ENCODE measurements around the gene GPRIN3.

The GPRIN3 gene

GRCh38 chr4:89253311-89253710, 54.3 kb downstream of the GPRIN3 start:
- no peak for TF ChIP-seq MAX (IDR thresholded peaks at IDR 0.05)
- no peak for TF ChIP-seq RAD21 (IDR thresholded peaks at IDR 0.05; ENCODE audit: low read depth)
- TF ChIP-seq, protein P1, sequence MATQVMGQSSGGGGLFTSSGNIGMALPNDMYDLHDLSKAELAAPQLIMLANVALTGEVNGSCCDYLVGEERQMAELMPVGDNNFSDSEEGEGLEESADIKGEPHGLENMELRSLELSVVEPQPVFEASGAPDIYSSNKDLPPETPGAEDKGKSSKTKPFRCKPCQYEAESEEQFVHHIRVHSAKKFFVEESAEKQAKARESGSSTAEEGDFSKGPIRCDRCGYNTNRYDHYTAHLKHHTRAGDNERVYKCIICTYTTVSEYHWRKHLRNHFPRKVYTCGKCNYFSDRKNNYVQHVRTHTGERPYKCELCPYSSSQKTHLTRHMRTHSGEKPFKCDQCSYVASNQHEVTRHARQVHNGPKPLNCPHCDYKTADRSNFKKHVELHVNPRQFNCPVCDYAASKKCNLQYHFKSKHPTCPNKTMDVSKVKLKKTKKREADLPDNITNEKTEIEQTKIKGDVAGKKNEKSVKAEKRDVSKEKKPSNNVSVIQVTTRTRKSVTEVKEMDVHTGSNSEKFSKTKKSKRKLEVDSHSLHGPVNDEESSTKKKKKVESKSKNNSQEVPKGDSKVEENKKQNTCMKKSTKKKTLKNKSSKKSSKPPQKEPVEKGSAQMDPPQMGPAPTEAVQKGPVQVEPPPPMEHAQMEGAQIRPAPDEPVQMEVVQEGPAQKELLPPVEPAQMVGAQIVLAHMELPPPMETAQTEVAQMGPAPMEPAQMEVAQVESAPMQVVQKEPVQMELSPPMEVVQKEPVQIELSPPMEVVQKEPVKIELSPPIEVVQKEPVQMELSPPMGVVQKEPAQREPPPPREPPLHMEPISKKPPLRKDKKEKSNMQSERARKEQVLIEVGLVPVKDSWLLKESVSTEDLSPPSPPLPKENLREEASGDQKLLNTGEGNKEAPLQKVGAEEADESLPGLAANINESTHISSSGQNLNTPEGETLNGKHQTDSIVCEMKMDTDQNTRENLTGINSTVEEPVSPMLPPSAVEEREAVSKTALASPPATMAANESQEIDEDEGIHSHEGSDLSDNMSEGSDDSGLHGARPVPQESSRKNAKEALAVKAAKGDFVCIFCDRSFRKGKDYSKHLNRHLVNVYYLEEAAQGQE (IDR thresholded peaks at IDR 0.05; ENCODE audit: low read depth) = no peak
- no peak for TF ChIP-seq CEBPB (IDR thresholded peaks at IDR 0.05)
- TF ChIP-seq TCF12 (IDR thresholded peaks at IDR 0.05; ENCODE audit: low read depth) = no peak
- no peak for TF ChIP-seq ZBTB7A (IDR thresholded peaks at IDR 0.05; ENCODE audit: low read depth)
- TF ChIP-seq EGR1 (IDR thresholded peaks at IDR 0.05) = no peak
- no peak for TF ChIP-seq FOXM1 (IDR thresholded peaks at IDR 0.05; ENCODE audit: borderline replicate concordance, low read depth)
- TF ChIP-seq TEAD4 (IDR thresholded peaks at IDR 0.05) = no peak
- no peak for TF ChIP-seq USF1 (IDR thresholded peaks at IDR 0.05)
- TF ChIP-seq YY1 (IDR thresholded peaks at IDR 0.05; ENCODE audit: low read depth) = no peak
- no peak for TF ChIP-seq TAF1 (IDR thresholded peaks at IDR 0.05; ENCODE audit: low read depth)
- no peak for TF ChIP-seq CREB1 (IDR thresholded peaks at IDR 0.05; ENCODE audit: low read depth)
- TF ChIP-seq EP300 (IDR thresholded peaks at IDR 0.05; ENCODE audit: borderline replicate concordance) = no peak
- TF ChIP-seq NFIC (IDR thresholded peaks at IDR 0.05) = no peak

- TF ChIP-seq NFIC (IDR thresholded peaks at IDR 0.05) (no peak), FOXM1 (IDR thresholded peaks at IDR 0.05; ENCODE audit: borderline replicate concordance, low read depth) (no peak), MAX (IDR thresholded peaks at IDR 0.05) (no peak), USF1 (IDR thresholded peaks at IDR 0.05) (no peak), EP300 (IDR thresholded peaks at IDR 0.05; ENCODE audit: borderline replicate concordance) (no peak), CEBPB (IDR thresholded peaks at IDR 0.05) (no peak), RAD21 (IDR thresholded peaks at IDR 0.05; ENCODE audit: low read depth) (no peak)
These were observed 56.2 kb downstream of the GPRIN3 start for GRCh38 chr4:89251396-89251795.

DNA sequence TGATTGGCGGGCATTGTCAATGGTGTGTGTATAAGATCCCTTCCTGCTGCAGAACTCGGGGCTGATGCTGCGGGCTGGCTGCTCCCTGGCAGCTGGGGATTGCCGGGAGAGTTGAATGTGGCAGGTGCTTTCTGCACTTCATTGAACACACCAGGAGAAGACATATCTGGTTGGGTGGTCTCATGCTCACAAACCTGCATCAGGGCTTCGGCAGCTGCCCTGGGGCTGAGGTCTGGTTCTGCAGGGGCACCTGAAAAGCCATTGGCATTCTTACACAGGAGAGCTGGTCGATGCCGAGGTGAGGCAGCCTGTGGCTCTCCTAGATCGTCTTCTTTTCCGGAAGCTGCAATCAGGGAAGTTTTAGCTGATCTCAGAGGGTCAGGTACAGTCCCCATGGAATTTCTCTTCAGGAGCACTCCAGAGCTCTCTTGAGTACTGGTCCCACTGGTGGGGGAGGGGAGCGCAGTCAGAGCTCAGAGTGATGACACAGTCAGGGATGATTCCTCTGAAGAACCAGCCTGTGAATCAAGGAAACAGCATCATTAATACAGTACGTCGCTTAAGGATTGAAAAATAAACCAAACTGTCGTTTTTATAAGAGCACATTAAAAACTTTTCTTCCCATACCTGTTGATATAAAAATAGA, 57.8 kb downstream of the GPRIN3 start:
- TF ChIP-seq ZBTB7A (IDR thresholded peaks at IDR 0.05; ENCODE audit: low read depth) = no peak
- TF ChIP-seq MAX (IDR thresholded peaks at IDR 0.05) = no peak
- no peak for TF ChIP-seq USF1 (IDR thresholded peaks at IDR 0.05)
- TF ChIP-seq CREB1 (IDR thresholded peaks at IDR 0.05; ENCODE audit: low read depth) = no peak
- TF ChIP-seq EP300 (IDR thresholded peaks at IDR 0.05; ENCODE audit: borderline replicate concordance) = no peak
- TF ChIP-seq, protein P1 (IDR thresholded peaks at IDR 0.05; ENCODE audit: low read depth) = no peak
- TF ChIP-seq TEAD4 (IDR thresholded peaks at IDR 0.05) = no peak

- TF ChIP-seq, protein P1 (IDR thresholded peaks at IDR 0.05; ENCODE audit: low read depth) = no peak
- no peak for TF ChIP-seq ZBTB7A (IDR thresholded peaks at IDR 0.05; ENCODE audit: low read depth)
- no peak for TF ChIP-seq TCF12 (IDR thresholded peaks at IDR 0.05; ENCODE audit: low read depth)
These were observed 58.3 kb downstream of the GPRIN3 start for GRCh38 chr4:89249313-89249712.

Data from Ishikawa (cell line).